ENCODE data around the gene LAGE3. TPM values are rescaled to one million over a fixed set of nuclear protein-coding genes. Genes with fewer than 3 reads are reported as not detected.

LAGE3 gene
- total RNA-seq, 1 donor from 2014 or later: 18.0 TPM

GRCh38 chrX:154458954-154459778, 19.9 kb downstream of the LAGE3 start:
- intact Hi-C loops (cut with micrococcal nuclease): no loop called here
- TF ChIP-seq CTCF (IDR thresholded peaks at IDR 0.05; ENCODE audit: borderline replicate concordance): no peak
- H3K9me3 ChIP-seq (replicated peaks): no peaks in the 10 kb centered on the region
- peak overlapping the region; percentile 75 for H3K4me3 ChIP-seq
- H3K36me3 ChIP-seq: peaks cover 3% of the 10 kb centered on the region
- H3K4me1 ChIP-seq: peaks cover 9% of the 10 kb centered on the region
- peak; percentile 28 for DNase-seq
- no peaks in the 10 kb centered on the region for H3K27me3 ChIP-seq (ENCODE audit: low read depth)
- peak overlapping the region; percentile 74 for H3K27ac ChIP-seq (replicated peaks)

- intact Hi-C loops (cut with micrococcal nuclease): no loop called here
Measured at GRCh38 chrX:154458116-154458953, 20.7 kb downstream of the LAGE3 start, which contains the start of gene PLXNA3. Gene PLXNA3, plus strand, starts transcription at chrX:154458281. Its CDS starts 1,903 bp downstream, at chrX:154460184.

GRCh38 chrX:154457491-154458115, 21.5 kb downstream of the LAGE3 start:
- intact Hi-C loops (cut with micrococcal nuclease): no loop called here
- no peak for TF ChIP-seq CTCF (IDR thresholded peaks at IDR 0.05; ENCODE audit: borderline replicate concordance)
- Histone ChIP-seq H3K9me3 (replicated peaks) (no peaks in the 10 kb centered on the region), H3K4me1 (peaks cover 9% of the 10 kb centered on the region), H3K4me3 (peak overlapping the region; percentile 75), H3K36me3 (no peaks in the 10 kb centered on the region), H3K27ac (replicated peaks) (peak overlapping the region; percentile 74), H3K27me3 (ENCODE audit: low read depth) (no peaks in the 10 kb centered on the region)
- no peak for DNase-seq

More at GRCh38 chrX:154458116-154458953, 20.7 kb downstream of the LAGE3 start, which contains the start of gene PLXNA3:
- H3K36me3 ChIP-seq: no peaks in the 10 kb centered on the region
- peak within 1 kb of the TSS; percentile 74 for H3K27ac ChIP-seq (replicated peaks)
- H3K27me3 ChIP-seq (ENCODE audit: low read depth): no peaks in the 10 kb centered on the region
- no peaks in the 10 kb centered on the region for H3K9me3 ChIP-seq (replicated peaks)
- no peak for TF ChIP-seq CTCF (IDR thresholded peaks at IDR 0.05; ENCODE audit: borderline replicate concordance)
- peaks cover 9% of the 10 kb centered on the region for H3K4me1 ChIP-seq
- H3K4me3 ChIP-seq: peak within 1 kb of the TSS; percentile 75
- peak; percentile 54 for DNase-seq

GRCh38 chrX:154452823-154453222, 26.3 kb downstream of the LAGE3 start:
- Histone ChIP-seq H3K27me3 (ENCODE audit: low read depth) (no peaks in the 10 kb centered on the region), H3K9me3 (replicated peaks) (no peaks in the 10 kb centered on the region), H3K27ac (replicated peaks) (no peak overlapping the region), H3K36me3 (peaks cover 28% of the 10 kb centered on the region), H3K4me3 (no peak overlapping the region), H3K4me1 (no peaks in the 10 kb centered on the region)
- TF ChIP-seq CTCF (IDR thresholded peaks at IDR 0.05; ENCODE audit: borderline replicate concordance): no peak
- DNase-seq: no peak
- intact Hi-C loops (cut with micrococcal nuclease): no loop called here

- H3K4me3 ChIP-seq: no peak overlapping the region
- H3K27ac ChIP-seq (replicated peaks): no peak overlapping the region
- intact Hi-C loops (cut with micrococcal nuclease): no loop called here
- H3K36me3 ChIP-seq: peaks cover 32% of the 10 kb centered on the region
- H3K9me3 ChIP-seq (replicated peaks): no peaks in the 10 kb centered on the region
- peaks cover 6% of the 10 kb centered on the region for H3K4me1 ChIP-seq
- no peaks in the 10 kb centered on the region for H3K27me3 ChIP-seq (ENCODE audit: low read depth)
- no peak for DNase-seq
- TF ChIP-seq CTCF (IDR thresholded peaks at IDR 0.05; ENCODE audit: borderline replicate concordance): no peak
Measured at GRCh38 chrX:154450312-154450711, 28.8 kb downstream of the LAGE3 start.

Data from left ventricle myocardium inferior (tissue), 1 donor.